ENCODE data around the gene CCAR1. TPM values are rescaled to one million over a fixed set of nuclear protein-coding genes. Genes with fewer than 3 reads are reported as not detected.

The CCAR1 gene
- total and polyA plus RNA-seq, 2 of the 13 experiments (the other 11 are each of a cell fraction or from before 2014, with no cell fraction given), result 74.5 to 81.6 TPM

DNA sequence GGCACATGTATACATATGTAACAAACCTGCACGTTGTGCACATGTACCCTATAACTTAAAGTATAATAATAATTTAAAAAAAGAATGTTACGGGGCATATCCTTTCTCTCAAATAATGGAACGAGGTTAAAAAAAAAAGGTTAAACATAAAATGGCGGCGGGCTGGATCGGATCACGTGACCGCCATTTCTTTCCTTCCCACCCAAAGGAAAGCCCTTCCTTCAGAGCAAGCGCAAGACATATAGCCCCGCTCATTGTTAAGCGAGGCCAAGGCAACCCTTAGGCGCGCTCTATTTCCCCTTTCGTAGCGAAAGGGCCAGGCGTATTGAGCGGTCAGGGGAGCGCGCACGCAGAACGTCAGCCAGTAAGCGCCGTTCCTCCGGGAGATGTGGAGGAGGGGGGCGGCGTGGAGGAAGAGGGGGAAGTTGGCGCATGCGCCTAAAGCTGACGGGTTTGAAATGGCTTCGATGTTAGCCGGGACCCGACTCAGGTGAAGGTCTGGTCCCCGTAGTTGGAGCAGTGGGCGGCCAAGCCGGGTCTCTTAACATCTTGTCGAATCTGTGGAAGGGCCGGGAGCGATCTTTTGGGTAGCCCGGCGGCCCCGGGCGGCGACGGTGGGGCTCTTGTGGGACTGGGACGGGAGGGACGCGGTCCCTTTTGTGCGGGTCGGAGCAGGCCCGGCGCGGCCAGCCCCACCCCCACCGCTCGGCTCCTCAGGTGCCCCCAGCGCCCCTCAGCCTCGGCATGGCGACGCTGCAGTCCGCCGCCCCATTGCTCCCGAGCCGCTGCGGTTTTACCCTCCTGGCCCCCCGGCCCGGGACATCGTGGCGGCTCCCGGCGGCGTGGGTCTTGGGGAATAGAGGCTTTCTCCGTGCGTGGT, at the start of gene CCAR1 (continued):
- TF ChIP-seq HNRNPL (IDR thresholded peaks at IDR 0.05; ENCODE audit: low read depth, low read length) (0 out of 2 replicates have a peak, but pooled peaks have one; percentile 51), NR2F2 (IDR thresholded peaks at IDR 0.05; ENCODE audit: borderline replicate concordance, low read depth) (no peak), ZNF276 (CRISPR knock-in tag; IDR thresholded peaks at IDR 0.05; ENCODE audit: low read depth) (peak; percentile 44; the same call in 1 of the 2 replicates), ZNF205 (CRISPR knock-in tag; IDR thresholded peaks at IDR 0.05) (0 out of 2 replicates have a peak, but pooled peaks have one; percentile 15), NKX3-1 (CRISPR knock-in tag; IDR thresholded peaks at IDR 0.05) (peak; percentile 86; the same call in 1 of the 2 replicates), ATF7 (IDR thresholded peaks at IDR 0.05) (no peak), ATF7 (CRISPR knock-in tag; IDR thresholded peaks at IDR 0.05) (no peak), ZNF780A (CRISPR knock-in tag; IDR thresholded peaks at IDR 0.05) (no peak), RCOR2 (CRISPR knock-in tag; IDR thresholded peaks at IDR 0.05) (0 out of 2 replicates have a peak, but pooled peaks have one; percentile 34), ZSCAN25 (CRISPR knock-in tag; IDR thresholded peaks at IDR 0.05) (peak; percentile 68; the same call in 1 of the 2 replicates)
- TF ChIP-seq, protein P1, sequence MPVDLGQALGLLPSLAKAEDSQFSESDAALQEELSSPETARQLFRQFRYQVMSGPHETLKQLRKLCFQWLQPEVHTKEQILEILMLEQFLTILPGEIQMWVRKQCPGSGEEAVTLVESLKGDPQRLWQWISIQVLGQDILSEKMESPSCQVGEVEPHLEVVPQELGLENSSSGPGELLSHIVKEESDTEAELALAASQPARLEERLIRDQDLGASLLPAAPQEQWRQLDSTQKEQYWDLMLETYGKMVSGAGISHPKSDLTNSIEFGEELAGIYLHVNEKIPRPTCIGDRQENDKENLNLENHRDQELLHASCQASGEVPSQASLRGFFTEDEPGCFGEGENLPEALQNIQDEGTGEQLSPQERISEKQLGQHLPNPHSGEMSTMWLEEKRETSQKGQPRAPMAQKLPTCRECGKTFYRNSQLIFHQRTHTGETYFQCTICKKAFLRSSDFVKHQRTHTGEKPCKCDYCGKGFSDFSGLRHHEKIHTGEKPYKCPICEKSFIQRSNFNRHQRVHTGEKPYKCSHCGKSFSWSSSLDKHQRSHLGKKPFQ (CRISPR knock-in tag; IDR thresholded peaks at IDR 0.05; ENCODE audit: insufficient replicate concordance), result no peak
- TF ChIP-seq, protein P2, sequence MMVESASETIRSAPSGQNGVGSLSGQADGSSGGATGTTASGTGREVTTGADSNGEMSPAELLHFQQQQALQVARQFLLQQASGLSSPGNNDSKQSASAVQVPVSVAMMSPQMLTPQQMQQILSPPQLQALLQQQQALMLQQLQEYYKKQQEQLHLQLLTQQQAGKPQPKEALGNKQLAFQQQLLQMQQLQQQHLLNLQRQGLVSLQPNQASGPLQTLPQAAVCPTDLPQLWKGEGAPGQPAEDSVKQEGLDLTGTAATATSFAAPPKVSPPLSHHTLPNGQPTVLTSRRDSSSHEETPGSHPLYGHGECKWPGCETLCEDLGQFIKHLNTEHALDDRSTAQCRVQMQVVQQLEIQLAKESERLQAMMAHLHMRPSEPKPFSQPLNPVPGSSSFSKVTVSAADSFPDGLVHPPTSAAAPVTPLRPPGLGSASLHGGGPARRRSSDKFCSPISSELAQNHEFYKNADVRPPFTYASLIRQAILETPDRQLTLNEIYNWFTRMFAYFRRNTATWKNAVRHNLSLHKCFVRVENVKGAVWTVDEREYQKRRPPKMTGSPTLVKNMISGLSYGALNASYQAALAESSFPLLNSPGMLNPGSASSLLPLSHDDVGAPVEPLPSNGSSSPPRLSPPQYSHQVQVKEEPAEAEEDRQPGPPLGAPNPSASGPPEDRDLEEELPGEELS (CRISPR knock-in tag; IDR thresholded peaks at IDR 0.05), result 0 out of 2 replicates have a peak, but pooled peaks have one; percentile 28
- TF ChIP-seq, protein P3, sequence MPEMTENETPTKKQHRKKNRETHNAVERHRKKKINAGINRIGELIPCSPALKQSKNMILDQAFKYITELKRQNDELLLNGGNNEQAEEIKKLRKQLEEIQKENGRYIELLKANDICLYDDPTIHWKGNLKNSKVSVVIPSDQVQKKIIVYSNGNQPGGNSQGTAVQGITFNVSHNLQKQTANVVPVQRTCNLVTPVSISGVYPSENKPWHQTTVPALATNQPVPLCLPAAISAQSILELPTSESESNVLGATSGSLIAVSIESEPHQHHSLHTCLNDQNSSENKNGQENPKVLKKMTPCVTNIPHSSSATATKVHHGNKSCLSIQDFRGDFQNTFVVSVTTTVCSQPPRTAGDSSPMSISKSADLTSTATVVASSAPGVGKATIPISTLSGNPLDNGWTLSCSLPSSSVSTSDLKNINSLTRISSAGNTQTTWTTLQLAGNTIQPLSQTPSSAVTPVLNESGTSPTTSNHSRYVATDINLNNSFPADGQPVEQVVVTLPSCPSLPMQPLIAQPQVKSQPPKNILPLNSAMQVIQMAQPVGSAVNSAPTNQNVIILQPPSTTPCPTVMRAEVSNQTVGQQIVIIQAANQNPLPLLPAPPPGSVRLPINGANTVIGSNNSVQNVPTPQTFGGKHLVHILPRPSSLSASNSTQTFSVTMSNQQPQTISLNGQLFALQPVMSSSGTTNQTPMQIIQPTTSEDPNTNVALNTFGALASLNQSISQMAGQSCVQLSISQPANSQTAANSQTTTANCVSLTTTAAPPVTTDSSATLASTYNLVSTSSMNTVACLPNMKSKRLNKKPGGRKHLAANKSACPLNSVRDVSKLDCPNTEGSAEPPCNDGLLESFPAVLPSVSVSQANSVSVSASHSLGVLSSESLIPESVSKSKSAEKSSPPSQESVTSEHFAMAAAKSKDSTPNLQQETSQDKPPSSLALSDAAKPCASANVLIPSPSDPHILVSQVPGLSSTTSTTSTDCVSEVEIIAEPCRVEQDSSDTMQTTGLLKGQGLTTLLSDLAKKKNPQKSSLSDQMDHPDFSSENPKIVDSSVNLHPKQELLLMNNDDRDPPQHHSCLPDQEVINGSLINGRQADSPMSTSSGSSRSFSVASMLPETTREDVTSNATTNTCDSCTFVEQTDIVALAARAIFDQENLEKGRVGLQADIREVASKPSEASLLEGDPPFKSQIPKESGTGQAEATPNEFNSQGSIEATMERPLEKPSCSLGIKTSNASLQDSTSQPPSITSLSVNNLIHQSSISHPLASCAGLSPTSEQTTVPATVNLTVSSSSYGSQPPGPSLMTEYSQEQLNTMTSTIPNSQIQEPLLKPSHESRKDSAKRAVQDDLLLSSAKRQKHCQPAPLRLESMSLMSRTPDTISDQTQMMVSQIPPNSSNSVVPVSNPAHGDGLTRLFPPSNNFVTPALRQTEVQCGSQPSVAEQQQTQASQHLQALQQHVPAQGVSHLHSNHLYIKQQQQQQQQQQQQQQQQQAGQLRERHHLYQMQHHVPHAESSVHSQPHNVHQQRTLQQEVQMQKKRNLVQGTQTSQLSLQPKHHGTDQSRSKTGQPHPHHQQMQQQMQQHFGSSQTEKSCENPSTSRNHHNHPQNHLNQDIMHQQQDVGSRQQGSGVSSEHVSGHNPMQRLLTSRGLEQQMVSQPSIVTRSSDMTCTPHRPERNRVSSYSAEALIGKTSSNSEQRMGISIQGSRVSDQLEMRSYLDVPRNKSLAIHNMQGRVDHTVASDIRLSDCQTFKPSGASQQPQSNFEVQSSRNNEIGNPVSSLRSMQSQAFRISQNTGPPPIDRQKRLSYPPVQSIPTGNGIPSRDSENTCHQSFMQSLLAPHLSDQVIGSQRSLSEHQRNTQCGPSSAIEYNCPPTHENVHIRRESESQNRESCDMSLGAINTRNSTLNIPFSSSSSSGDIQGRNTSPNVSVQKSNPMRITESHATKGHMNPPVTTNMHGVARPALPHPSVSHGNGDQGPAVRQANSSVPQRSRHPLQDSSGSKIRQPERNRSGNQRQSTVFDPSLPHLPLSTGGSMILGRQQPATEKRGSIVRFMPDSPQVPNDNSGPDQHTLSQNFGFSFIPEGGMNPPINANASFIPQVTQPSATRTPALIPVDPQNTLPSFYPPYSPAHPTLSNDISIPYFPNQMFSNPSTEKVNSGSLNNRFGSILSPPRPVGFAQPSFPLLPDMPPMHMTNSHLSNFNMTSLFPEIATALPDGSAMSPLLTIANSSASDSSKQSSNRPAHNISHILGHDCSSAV (CRISPR knock-in tag; IDR thresholded peaks at IDR 0.05; ENCODE audit: borderline replicate concordance), result no peak

Data from HepG2 (cell line).